K562 (cell line): ENCODE results near the gene TMEM127. TPM values are rescaled to one million over a fixed set of nuclear protein-coding genes. Genes with fewer than 3 reads are reported as not detected.

ENCODE experiments used
- CEBPZ ChIP-seq: fragments of 150-350 bp; IDR thresholded peaks from 2 replicates; pipeline ENCODE4 v1.6.1; 2014; ENCODE audit warnings: low read depth, mild to moderate bottlenecking, low read length, borderline replicate concordance
- CREM ChIP-seq: IDR thresholded peaks from 2 replicates; pipeline ENCODE4 v1.6.1; 2014; ENCODE audit warnings: antibody characterized with exemption, low read depth
- CTBP1 ChIP-seq: fragments of 450-650 bp; IDR thresholded peaks from 2 replicates; pipeline ENCODE4 v1.6.1; 2016; ENCODE audit warnings: borderline replicate concordance
- HMBOX1 ChIP-seq: sonication (generic); IDR thresholded peaks from 2 replicates; pipeline ENCODE4 v1.6.1; 2016
- KDM1A ChIP-seq, 2 experiments: fragments of 450-650 bp; IDR thresholded peaks; 2 replicates each; pipeline ENCODE4 v1.6.1; 2016; ENCODE audit warnings: mild to moderate bottlenecking in 2 of 2
- KDM5B ChIP-seq: fragments of 200-600 bp; sonication (generic); IDR thresholded peaks from 2 replicates; pipeline ENCODE4 v1.6.1; 2012; ENCODE audit warnings: low read depth, mild to moderate bottlenecking, moderate library complexity, low read length, control low read depth, inconsistent platforms; ENCODE audit not compliant: insufficient replicate concordance
- MNT ChIP-seq, 2 experiments: fragments of 450-650 bp; conservative IDR thresholded peaks; 2 replicates each; pipeline ENCODE4 v1.6.1; 2017; ENCODE audit warnings: mild to moderate bottlenecking in 2 of 2, moderate library complexity in 2 of 2
- PBX2 ChIP-seq, 2 experiments: IDR thresholded peaks in 1 of 2; conservative IDR thresholded peaks in 1 of 2; 2 replicates each; pipeline ENCODE4 v1.6.1; 2016; ENCODE audit warnings: low read depth in 2 of 2, mild to moderate bottlenecking in 1 of 2, missing compliant biosample characterization in 1 of 2, missing genetic modification characterization in 1 of 2, moderate library complexity in 1 of 2
- PHF8 ChIP-seq: fragments of 200-600 bp; sonication (generic); IDR thresholded peaks from 2 replicates; pipeline ENCODE4 v1.6.1; 2012; ENCODE audit warnings: mixed run types, mild to moderate bottlenecking, inconsistent platforms, low read length, moderate library complexity, borderline replicate concordance
- SOX6 ChIP-seq: fragments of 450-650 bp; IDR thresholded peaks from 2 replicates; pipeline ENCODE4 v1.6.1; 2014; ENCODE audit warnings: mild to moderate bottlenecking
- ZNF175 ChIP-seq: fragments of 200-800 bp; sonication (Bioruptor generic); IDR thresholded peaks from 2 replicates; pipeline ENCODE4 v1.6.1; 2016; ENCODE audit warnings: low read depth, mild to moderate bottlenecking, missing genetic modification characterization, missing compliant biosample characterization
- ZNF398 ChIP-seq: fragments of 250-450 bp; sonication (Bioruptor Pico); IDR thresholded peaks from 2 replicates; pipeline ENCODE4 v1.8.0; 2021; ENCODE audit warnings: moderate library complexity, mild to moderate bottlenecking, inconsistent platforms
- ZNF444 ChIP-seq: fragments of 250-450 bp; sonication (Bioruptor Pico); IDR thresholded peaks from 2 replicates; pipeline ENCODE4 v1.4.0; 2020; ENCODE audit warnings: mild to moderate bottlenecking, moderate library complexity
- polyA plus RNA-seq, 8 experiments: library from polyadenylated mRNA; depleted of rRNA in 4 of 8; stranded (reverse) in 5 of 8; unstranded in 3 of 8; fragments of >200 nt; fragmentation: Nextera tagmentation in 2 of 8; fragmentation: Illumina TruSeq in 1 of 8; extraction: Ambion mirVana in 2 of 8; extraction: Trizol in 1 of 8; gene quantifications; 2 replicates each; pipeline versions ENCODE4 v1.2.1 to v1.2.3, GENCODE V29; 2011 to 2014; ENCODE audit warnings: inconsistent platforms in 1 of 8, missing spikeins in 1 of 8
- total RNA-seq, 7 experiments: library from RNA; depleted of rRNA in 6 of 7; stranded (reverse); fragments of >200 nt in 6 of 7; fragmentation: Illumina TruSeq in 2 of 7; extraction: Trizol in 2 of 7; gene quantifications; 2 replicates each; pipeline versions ENCODE4 v1.2.1 to v1.2.3, GENCODE V29; 2011 to 2021; ENCODE audit warnings: low replicate concordance in 1 of 7

The TMEM127 gene
- total and polyA plus RNA-seq, 9 of the 15 experiments (the other 6 are each of a cell fraction or from before 2014, with no cell fraction given): 1.7 to 20.0 (median 9.9) TPM

- no peak for TF ChIP-seq KDM5B
- peak; percentile 34; the same call in 1 of the 2 replicates for TF ChIP-seq HMBOX1
- TF ChIP-seq ZNF175 (CRISPR knock-in tag): peak; percentile 54; the same call in 1 of the 2 replicates
- 0 out of 2 replicates have a peak, but pooled peaks have one; percentile 14 for TF ChIP-seq SOX6
- peak; percentile 54 for TF ChIP-seq CTBP1
- peak; percentile 29; the same call in 1 of the 2 replicates for TF ChIP-seq CREM
- peak in 1 of 2 experiments; percentile 22; a peak in 2 of 4 replicates for TF ChIP-seq KDM1A (IDR thresholded peaks at IDR 0.05)
- no peak for TF ChIP-seq PHF8
- peak in 1 of 2 experiments; percentile 44; a peak in 2 of 4 replicates for TF ChIP-seq MNT (conservative IDR thresholded peaks at IDR 0.05)
- no peak for TF ChIP-seq PBX2 (CRISPR knock-in tag; IDR thresholded peaks at IDR 0.05; ENCODE audit: low read depth)
- peak; percentile 26; the same call in 1 of the 2 replicates for TF ChIP-seq PBX2 (tag; conservative IDR thresholded peaks at IDR 0.05; ENCODE audit: low read depth)
- no peak for TF ChIP-seq ZNF444
- TF ChIP-seq CEBPZ: no peak
- no peak for TF ChIP-seq ZNF398 (CRISPR knock-in tag)
Observed at GRCh38 chr2:96260387-96261260, 5.2 kb downstream of the TMEM127 start (continued).
